Upper lobe of left lung (tissue), 4 donors: Measurements from ENCODE around the gene USP36.

Experiments
- POLR2A ChIP-seq, 4 donors: fragments of 450-650 bp; IDR thresholded peaks; one replicate each; pipeline ENCODE4 v1.5.1; 2016 to 2017; ENCODE audit warnings: antibody characterized with exemption in 4 of 4, mild to moderate bottlenecking in 2 of 4
- POLR2AphosphoS5 ChIP-seq, 2 donors: sonication (generic); formaldehyde crosslinking; IDR thresholded peaks; one replicate each; pipeline ENCODE4 v1.5.1; 2017; ENCODE audit warnings: antibody characterized with exemption in 2 of 2
- TF ChIP-seq, protein P1 (sequence below), 6 experiments: fragments of 450-650 bp in 4 of 6; fragments of 200-600 bp in 2 of 6; sonication (generic) in 2 of 6; IDR thresholded peaks; one replicate each; pipeline ENCODE4 v1.5.1; 2016 to 2019; ENCODE audit warnings: antibody characterized with exemption in 6 of 6

DNA sequence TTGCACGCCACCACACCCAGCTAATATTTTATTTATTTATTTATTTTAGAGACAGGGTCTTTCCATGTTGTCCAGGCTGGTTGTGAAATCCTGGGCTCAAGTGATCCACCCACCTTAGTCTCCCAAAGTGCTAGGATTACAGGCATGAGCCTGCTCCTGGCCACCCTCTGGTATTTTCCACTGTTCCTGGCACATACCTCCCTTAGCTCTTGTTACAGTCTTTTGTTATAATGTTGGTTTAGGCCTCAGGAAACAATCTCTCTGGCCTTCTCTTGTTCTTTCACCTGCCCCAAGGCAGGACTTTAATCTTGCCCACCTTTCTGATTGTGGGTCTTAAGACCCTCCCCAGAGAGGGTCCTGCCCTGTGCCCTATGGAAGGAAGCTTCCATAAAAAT, 55.0 kb downstream of the USP36 start:
- TF ChIP-seq POLR2A (IDR thresholded peaks at IDR 0.05) (no peak), POLR2AphosphoS5 (IDR thresholded peaks at IDR 0.05) (no peak)
- TF ChIP-seq, protein P1, sequence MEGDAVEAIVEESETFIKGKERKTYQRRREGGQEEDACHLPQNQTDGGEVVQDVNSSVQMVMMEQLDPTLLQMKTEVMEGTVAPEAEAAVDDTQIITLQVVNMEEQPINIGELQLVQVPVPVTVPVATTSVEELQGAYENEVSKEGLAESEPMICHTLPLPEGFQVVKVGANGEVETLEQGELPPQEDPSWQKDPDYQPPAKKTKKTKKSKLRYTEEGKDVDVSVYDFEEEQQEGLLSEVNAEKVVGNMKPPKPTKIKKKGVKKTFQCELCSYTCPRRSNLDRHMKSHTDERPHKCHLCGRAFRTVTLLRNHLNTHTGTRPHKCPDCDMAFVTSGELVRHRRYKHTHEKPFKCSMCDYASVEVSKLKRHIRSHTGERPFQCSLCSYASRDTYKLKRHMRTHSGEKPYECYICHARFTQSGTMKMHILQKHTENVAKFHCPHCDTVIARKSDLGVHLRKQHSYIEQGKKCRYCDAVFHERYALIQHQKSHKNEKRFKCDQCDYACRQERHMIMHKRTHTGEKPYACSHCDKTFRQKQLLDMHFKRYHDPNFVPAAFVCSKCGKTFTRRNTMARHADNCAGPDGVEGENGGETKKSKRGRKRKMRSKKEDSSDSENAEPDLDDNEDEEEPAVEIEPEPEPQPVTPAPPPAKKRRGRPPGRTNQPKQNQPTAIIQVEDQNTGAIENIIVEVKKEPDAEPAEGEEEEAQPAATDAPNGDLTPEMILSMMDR (IDR thresholded peaks at IDR 0.05): no peak
